H1 (cell line): Measurements from ENCODE around the gene MACROD2. TPM values are rescaled to one million over a fixed set of nuclear protein-coding genes. Genes with fewer than 3 reads are reported as not detected.

Source experiments
- CTCF ChIA-PET: fragments of 300-600 bp; sonication (Branson Sonifier 250); formaldehyde crosslinking; loops from one replicate; lab custom pipeline; 2021; ENCODE audit not compliant: partially characterized antibody; lab: Charles Lee
- POLR2A ChIA-PET: fragments of 300-600 bp; sonication (Branson Sonifier 250); formaldehyde crosslinking; loops from one replicate; lab custom pipeline; 2021; ENCODE audit warnings: inconsistent platforms; ENCODE audit not compliant: partially characterized antibody; lab: Charles Lee
- DNase-seq, 2 experiments: peaks; one replicate each; pipeline versions ENCODE4 v3.0.0 to v3.0.0-alpha.2; 2010 to 2022; ENCODE audit warnings: low spot score in 2 of 2, low read depth in 1 of 2, mixed read lengths in 1 of 2
- FAIRE-seq: peaks from 2 replicates; lab custom pipeline; 2011; peaks lifted over from hg19 to GRCh38; lab: Jason Lieb, UNC
- H2AFZ ChIP-seq: 2 replicates; pipeline ENCODE4 v1.8.1; 2012; ENCODE audit warnings: low read length, inconsistent platforms
- H2AK5ac ChIP-seq: 2 replicates; pipeline ENCODE4 v1.6.1; 2013; ENCODE audit warnings: low read depth, low read length
- H2BK120ac ChIP-seq: replicated peaks from 2 replicates; pipeline ENCODE3; 2013; ENCODE audit warnings: low read depth, low read length, inconsistent platforms
- H2BK12ac ChIP-seq: 2 replicates; pipeline ENCODE4 v1.6.1; 2013; ENCODE audit warnings: low read depth, low read length
- H2BK15ac ChIP-seq: 2 replicates; pipeline ENCODE4 v1.6.1; 2013; ENCODE audit warnings: low read length
- H2BK20ac ChIP-seq: 2 replicates; pipeline ENCODE4 v1.6.1; 2013; ENCODE audit warnings: low read length
- H2BK5ac ChIP-seq: 2 replicates; pipeline ENCODE4 v1.6.1; 2013; ENCODE audit warnings: low read depth, low read length
- H3K14ac ChIP-seq: 2 replicates; pipeline ENCODE4 v1.6.1; 2013; ENCODE audit warnings: inconsistent platforms; ENCODE audit not compliant: insufficient read length
- H3K18ac ChIP-seq: 2 replicates; pipeline ENCODE4 v1.6.1; 2013; ENCODE audit warnings: low read length; ENCODE audit errors: extremely low read depth
- H3K23ac ChIP-seq: 2 replicates; pipeline ENCODE4 v1.6.1; 2013; ENCODE audit warnings: inconsistent platforms; ENCODE audit not compliant: insufficient read length
- H3K23me2 ChIP-seq: 2 replicates; pipeline ENCODE4 v1.6.1; 2013; ENCODE audit warnings: low read depth, low read length
- H3K27ac ChIP-seq: 2 replicates; pipeline ENCODE4 v1.6.1; 2011; ENCODE audit warnings: low read depth, low read length, inconsistent platforms
- H3K27me3 ChIP-seq, 4 experiments: replicated peaks in 1 of 4; 1 replicate in 1 of 4; 2 replicates in 3 of 4; pipeline versions ENCODE4 v1.6.1 to v1.8.1; 2011 to 2013; ENCODE audit warnings: low read length in 3 of 4, mild to moderate bottlenecking in 3 of 4, inconsistent platforms in 2 of 4, mixed read lengths in 2 of 4, moderate library complexity in 1 of 4; ENCODE audit not compliant: control insufficient read depth in 3 of 4, insufficient read depth in 3 of 4; ENCODE audit errors: extremely low read depth in 1 of 4
- H3K36me3 ChIP-seq, 4 experiments: 2 replicates each; pipeline versions ENCODE4 v1.6.1 to v1.8.1; 2011 to 2013; ENCODE audit warnings: mild to moderate bottlenecking in 4 of 4, low read length in 3 of 4, moderate library complexity in 2 of 4, control low read depth in 1 of 4, inconsistent platforms in 1 of 4; ENCODE audit not compliant: insufficient read depth in 4 of 4, control insufficient read depth in 2 of 4
- H3K4ac ChIP-seq: replicated peaks from 2 replicates; pipeline ENCODE3; 2013; ENCODE audit warnings: low read length, low read depth, mixed read lengths, inconsistent platforms; ENCODE audit not compliant: insufficient read length
- H3K4me1 ChIP-seq, 4 experiments: replicated peaks in 1 of 4; 1 replicate in 1 of 4; 2 replicates in 3 of 4; pipeline versions ENCODE4 v1.6.1 to v1.8.1; 2011 to 2013; ENCODE audit warnings: low read length in 3 of 4, inconsistent platforms in 2 of 4, mixed read lengths in 1 of 4; ENCODE audit not compliant: insufficient read depth in 4 of 4, control insufficient read depth in 3 of 4
- H3K4me2 ChIP-seq, 2 experiments: 2 replicates each; pipeline versions ENCODE4 v1.6.1 to v1.8.1; 2011 to 2013; ENCODE audit warnings: low read depth in 2 of 2, low read length in 2 of 2, control low read depth in 1 of 2, inconsistent platforms in 1 of 2, mild to moderate bottlenecking in 1 of 2; ENCODE audit not compliant: insufficient read depth in 1 of 2
- H3K4me3 ChIP-seq, 4 experiments: fragments of 200-600, 300-600 bp in 1 of 4; sonication (generic), shearing (Covaris generic), sonication (Bioruptor Twin) in 1 of 4; 2 replicates each; pipeline versions ENCODE4 v1.5.1 to v1.8.1; 2011 to 2016; ENCODE audit warnings: low read length in 4 of 4, low read depth in 3 of 4, control low read depth in 2 of 4, inconsistent platforms in 2 of 4, mild to moderate bottlenecking in 2 of 4, mixed read lengths in 1 of 4, moderate library complexity in 1 of 4; ENCODE audit not compliant: insufficient read depth in 2 of 4; ENCODE audit errors: extremely low read depth in 1 of 4
- H3K56ac ChIP-seq: replicated peaks from 2 replicates; pipeline ENCODE3; 2013; ENCODE audit warnings: low read depth, mild to moderate bottlenecking, mixed read lengths, low read length, inconsistent platforms; ENCODE audit not compliant: insufficient read length
- H3K79me1 ChIP-seq: 2 replicates; pipeline ENCODE4 v1.6.1; 2013; ENCODE audit warnings: low read depth, low read length, control low read depth
- H3K79me2 ChIP-seq, 2 experiments: 2 replicates each; pipeline versions ENCODE4 v1.6.1 to v1.8.1; 2012 to 2013; ENCODE audit warnings: low read length in 2 of 2, mild to moderate bottlenecking in 2 of 2, inconsistent platforms in 1 of 2; ENCODE audit not compliant: insufficient read depth in 2 of 2, control insufficient read depth in 1 of 2
- H3K9ac ChIP-seq, 4 experiments: replicated peaks in 1 of 4; 1 replicate in 1 of 4; 2 replicates in 3 of 4; pipeline versions ENCODE4 v1.6.1 to v1.8.1; 2011 to 2013; ENCODE audit warnings: low read depth in 3 of 4, low read length in 3 of 4, control low read depth in 2 of 4, mild to moderate bottlenecking in 2 of 4, moderate library complexity in 2 of 4, inconsistent platforms in 1 of 4; ENCODE audit errors: extremely low read depth in 1 of 4
- H3K9me3 ChIP-seq, 2 experiments: 2 replicates each; pipeline versions ENCODE4 v1.6.1 to v1.8.1; 2012 to 2013; ENCODE audit warnings: mild to moderate bottlenecking in 2 of 2, moderate library complexity in 2 of 2, control low read depth in 1 of 2, inconsistent platforms in 1 of 2, low read depth in 1 of 2, low read length in 1 of 2, mixed read lengths in 1 of 2; ENCODE audit not compliant: insufficient read depth in 2 of 2
- H4K20me1 ChIP-seq, 2 experiments: replicated peaks in 1 of 2; 2 replicates each; pipeline versions ENCODE3 to v1.8.1; 2011 to 2013; ENCODE audit warnings: inconsistent platforms in 2 of 2, low read length in 2 of 2, mild to moderate bottlenecking in 1 of 2; ENCODE audit not compliant: insufficient read depth in 2 of 2, control insufficient read depth in 1 of 2
- H4K5ac ChIP-seq: 2 replicates; pipeline ENCODE4 v1.6.1; 2013; ENCODE audit warnings: low read length, low read depth, mixed read lengths, inconsistent platforms; ENCODE audit not compliant: insufficient read length
- H4K8ac ChIP-seq: 2 replicates; pipeline ENCODE4 v1.8.0; 2013; ENCODE audit warnings: mild to moderate bottlenecking, moderate library complexity, low read length, inconsistent platforms; ENCODE audit not compliant: insufficient read depth; ENCODE audit errors: extremely low read depth
- H4K91ac ChIP-seq: replicated peaks from 2 replicates; pipeline ENCODE3; 2013; ENCODE audit warnings: low read length, mixed read lengths, inconsistent platforms; ENCODE audit not compliant: insufficient read length
- CBX8 ChIP-seq: fragments of 300-800, 300-1000 bp; sonication (generic); IDR thresholded peaks from 2 replicates; pipeline ENCODE4 v1.7.1; 2016; ENCODE audit warnings: low read depth, low read length, borderline replicate concordance
- CREB1 ChIP-seq: IDR thresholded peaks from 2 replicates; pipeline ENCODE4 v1.6.1; 2012; ENCODE audit warnings: inconsistent platforms
- WGBS, 2 experiments: shearing (Covaris generic) in 1 of 2; methylation state at CpG; one replicate each; pipeline versions ENCODE4 v1.1.6 to v1.1.7; 2013 to 2015; ENCODE audit warnings: low lambda C conversion rate in 2 of 2, mixed read lengths in 2 of 2, inconsistent platforms in 1 of 2, low coverage in 1 of 2, missing lambda C conversion rate in 1 of 2; ENCODE audit not compliant: insufficient replicate concordance in 2 of 2, insufficient coverage in 1 of 2, insufficient read length in 1 of 2; ENCODE audit errors: extremely low coverage in 1 of 2, missing lambda C conversion rate in 1 of 2; 5-methylcytosine and 5-hydroxymethylcytosine counted together
- polyA plus RNA-seq, 7 experiments: library from polyadenylated mRNA; depleted of rRNA in 3 of 7; stranded (reverse) in 5 of 7; unstranded in 2 of 7; fragments of >200 nt in 5 of 7; fragments of 200-250 nt in 2 of 7; gene quantifications; 1 replicate in 5 of 7; 2 replicates in 1 of 7; 4 replicates in 1 of 7; pipeline versions ENCODE4 v1.2.1 to v1.2.3, GENCODE V29; 2011 to 2013; ENCODE audit warnings: missing spikeins in 2 of 7, mixed read lengths in 2 of 7
- total RNA-seq: library from RNA; stranded (reverse); fragmentation: NEBNext Ultra II Directional; extraction: Animal tissue kit (Norgen Biotek cat#: 25700); gene quantifications from 2 replicates; pipeline ENCODE4 v1.2.1, GENCODE V29; 2021

The MACROD2 gene
- total and polyA plus RNA-seq, 2 of the 8 experiments (the other 6 are each of a cell fraction or from before 2014, with no cell fraction given): 0.70 to 3.9 TPM

DNA sequence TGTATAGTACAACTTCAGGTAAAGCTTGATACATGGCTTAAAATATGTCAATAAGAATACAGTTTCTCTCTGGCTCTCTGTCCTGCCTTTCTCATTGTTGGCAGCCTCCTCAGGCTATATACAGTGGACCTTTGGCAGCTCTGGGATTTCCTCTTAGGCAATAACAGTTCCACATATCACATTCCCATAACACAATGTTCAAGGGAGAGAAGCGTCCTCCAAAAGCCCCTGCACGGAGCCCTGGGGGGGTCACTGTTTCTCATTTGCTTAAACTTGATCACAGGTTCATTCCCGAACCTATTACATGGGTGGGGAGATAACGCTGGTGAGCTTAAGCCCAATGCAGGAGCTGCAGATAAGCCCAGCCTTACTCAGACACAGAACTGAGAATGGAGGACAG lies 346.5 kb downstream of the MACROD2 start:
- H4K91ac ChIP-seq: no peak overlapping the region
- no peak overlapping the region for H2BK5ac ChIP-seq
- no peaks in the 10 kb centered on the region for H3K36me3 ChIP-seq
- no peak overlapping the region for H2BK20ac ChIP-seq
- no peak overlapping the region for H3K4me3 ChIP-seq
- H2BK15ac ChIP-seq: no peak overlapping the region
- WGBS, 2 experiments: 91% methylated on average over 4 of the region's 4 CpGs; no CpG with 5 or more reads in 1 of the 2 experiments
- no peak overlapping the region for H3K23ac ChIP-seq
- no peak overlapping the region for H3K4me2 ChIP-seq
- POLR2A ChIA-PET: no interaction called here
- no peak for DNase-seq
- H3K23me2 ChIP-seq: no peaks in the 10 kb centered on the region
- H3K9ac ChIP-seq: no peak overlapping the region
- H3K4me1 ChIP-seq: peaks cover 0 to 2% (median 0%) of the 10 kb centered on the region in 4 experiments; a peak in 2 of 7 replicates
- H2AK5ac ChIP-seq: no peak overlapping the region
- H3K56ac ChIP-seq: no peak overlapping the region
- H3K27ac ChIP-seq: no peak overlapping the region
- H3K14ac ChIP-seq: no peak overlapping the region
- no peak overlapping the region for H3K4ac ChIP-seq
- H2AFZ ChIP-seq: no peak overlapping the region
- H2BK12ac ChIP-seq: no peak overlapping the region
- CTCF ChIA-PET: interaction anchor here (1.3 kb wide), 1 partner anchor 91 kb away, joined by 4 read pairs; no protein-coding TSS in a partner anchor
- H4K20me1 ChIP-seq: no peaks in the 10 kb centered on the region
- H3K27me3 ChIP-seq: no peaks in the 10 kb centered on the region
- TF ChIP-seq CREB1 (no peak), CBX8 (no peak)
- H3K9me3 ChIP-seq: no peaks in the 10 kb centered on the region
- no peak overlapping the region for H4K8ac ChIP-seq
- no peaks in the 10 kb centered on the region for H3K79me2 ChIP-seq
- H3K18ac ChIP-seq: no peak overlapping the region
- FAIRE-seq: no peak
- H3K79me1 ChIP-seq: no peaks in the 10 kb centered on the region
- no peak overlapping the region for H4K5ac ChIP-seq
- H2BK120ac ChIP-seq: no peak overlapping the region
